ENCODE results near the gene NF2. TPM values are rescaled to one million over a fixed set of nuclear protein-coding genes. Genes with fewer than 3 reads are reported as not detected.

NF2 gene
- total and polyA plus RNA-seq, 9 donors = 6.8 to 51.3 (median 30.6) TPM

- Histone ChIP-seq H3K27me3 (no peaks in the 10 kb centered on the region), H3K9me3 (no peaks in the 10 kb centered on the region), H3K4me1 (ENCODE audit: insufficient read depth) (peaks cover 1% of the 10 kb centered on the region), H3K27ac (no peak overlapping the region), H3K4me3 (no peak overlapping the region), H3K36me3 (no peaks in the 10 kb centered on the region)
- TF ChIP-seq EP300 (IDR thresholded peaks at IDR 0.05) = no peak
- no peak for TF ChIP-seq POLR2A (IDR thresholded peaks at IDR 0.05)
- TF ChIP-seq, protein P1, sequence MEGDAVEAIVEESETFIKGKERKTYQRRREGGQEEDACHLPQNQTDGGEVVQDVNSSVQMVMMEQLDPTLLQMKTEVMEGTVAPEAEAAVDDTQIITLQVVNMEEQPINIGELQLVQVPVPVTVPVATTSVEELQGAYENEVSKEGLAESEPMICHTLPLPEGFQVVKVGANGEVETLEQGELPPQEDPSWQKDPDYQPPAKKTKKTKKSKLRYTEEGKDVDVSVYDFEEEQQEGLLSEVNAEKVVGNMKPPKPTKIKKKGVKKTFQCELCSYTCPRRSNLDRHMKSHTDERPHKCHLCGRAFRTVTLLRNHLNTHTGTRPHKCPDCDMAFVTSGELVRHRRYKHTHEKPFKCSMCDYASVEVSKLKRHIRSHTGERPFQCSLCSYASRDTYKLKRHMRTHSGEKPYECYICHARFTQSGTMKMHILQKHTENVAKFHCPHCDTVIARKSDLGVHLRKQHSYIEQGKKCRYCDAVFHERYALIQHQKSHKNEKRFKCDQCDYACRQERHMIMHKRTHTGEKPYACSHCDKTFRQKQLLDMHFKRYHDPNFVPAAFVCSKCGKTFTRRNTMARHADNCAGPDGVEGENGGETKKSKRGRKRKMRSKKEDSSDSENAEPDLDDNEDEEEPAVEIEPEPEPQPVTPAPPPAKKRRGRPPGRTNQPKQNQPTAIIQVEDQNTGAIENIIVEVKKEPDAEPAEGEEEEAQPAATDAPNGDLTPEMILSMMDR (IDR thresholded peaks at IDR 0.05) = no peak
- WGBS, 3 donors = 92 to 94% (median 93%) methylated on average over 5 of the region's 5 CpGs
- intact Hi-C loops (cut with DNase I) = loop anchor here in 1 of 4 donors (10.0 kb wide), 1 partner anchor 372 kb away; no protein-coding TSS in a partner anchor
- DNase-seq = no peak
Observed at GRCh38 chr22:29632672-29633071, 29.2 kb downstream of the NF2 start.

DNA sequence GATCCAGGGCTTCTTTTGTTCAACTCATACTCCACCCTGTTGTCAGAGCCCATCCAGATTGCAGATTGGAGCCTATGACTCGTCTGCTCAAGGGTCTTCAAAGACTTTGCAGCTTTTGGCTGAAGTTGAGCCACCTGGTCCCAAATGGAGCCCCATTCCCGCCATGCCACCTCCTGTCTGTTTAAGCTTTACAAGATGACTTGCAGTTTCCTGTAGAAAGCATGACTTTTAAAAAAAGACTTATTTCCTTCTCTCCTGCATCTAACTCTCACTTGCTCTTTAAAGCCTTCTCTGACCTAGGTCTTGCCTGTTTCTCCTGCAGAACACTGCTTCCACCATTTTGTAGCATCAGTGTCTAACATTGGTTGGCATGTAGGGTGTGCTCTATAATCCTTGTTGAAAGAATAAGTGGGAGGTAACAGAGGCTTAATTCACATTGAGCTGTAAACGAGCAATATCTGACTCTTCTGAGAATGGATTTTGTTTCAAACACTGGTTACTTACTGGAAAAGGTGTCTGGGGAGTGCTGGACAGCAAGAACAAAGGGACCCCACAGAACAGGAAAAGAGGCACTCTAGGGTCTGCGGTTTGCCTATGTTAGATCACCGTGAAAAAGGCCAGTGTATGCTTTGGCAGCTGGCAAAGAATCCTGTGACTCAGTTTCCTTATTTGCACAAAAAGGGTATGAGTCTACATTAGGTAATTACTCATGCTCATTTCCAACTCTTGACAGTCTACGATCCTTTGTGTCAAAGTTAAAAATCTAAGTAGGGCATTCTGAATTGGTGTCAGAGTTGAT is 30.3 kb downstream of the NF2 start:
- H3K27ac ChIP-seq = no peak overlapping the region
- peaks cover 1% of the 10 kb centered on the region for H3K4me1 ChIP-seq (ENCODE audit: insufficient read depth)
- no peak for DNase-seq
- 81 to 86% (median 82%) methylated on average over 6 of the region's 6 CpGs for WGBS, 3 donors
- H3K9me3 ChIP-seq = no peaks in the 10 kb centered on the region
- intact Hi-C loops (cut with DNase I) = loop anchor here in 1 of 4 donors (10.0 kb wide), 1 partner anchor 371 kb away; no protein-coding TSS in a partner anchor
- H3K4me3 ChIP-seq = no peak overlapping the region
- no peak for TF ChIP-seq POLR2A (IDR thresholded peaks at IDR 0.05)
- TF ChIP-seq, protein P1 (IDR thresholded peaks at IDR 0.05) = no peak
- no peak for TF ChIP-seq EP300 (IDR thresholded peaks at IDR 0.05)
- H3K36me3 ChIP-seq = no peaks in the 10 kb centered on the region
- no peaks in the 10 kb centered on the region for H3K27me3 ChIP-seq

- no peak overlapping the region for H3K4me3 ChIP-seq
- H3K27ac ChIP-seq = no peak overlapping the region
- intact Hi-C loops (cut with DNase I) = loop anchor here in 1 of 4 donors (5.0 to 10.0 kb wide), 2 partner anchors 370 to 447 kb away; partner anchors contain the start of gene HORMAD2
- WGBS, 3 donors = 44 to 55% (median 51%) methylated on average over 2 of the region's 2 CpGs
- H3K9me3 ChIP-seq = no peaks in the 10 kb centered on the region
- no peak for DNase-seq
- TF ChIP-seq, protein P1 (IDR thresholded peaks at IDR 0.05) = no peak
- no peak for TF ChIP-seq EP300 (IDR thresholded peaks at IDR 0.05)
- no peak for TF ChIP-seq POLR2A (IDR thresholded peaks at IDR 0.05)
- peaks cover 1% of the 10 kb centered on the region for H3K4me1 ChIP-seq (ENCODE audit: insufficient read depth)
- H3K36me3 ChIP-seq = no peaks in the 10 kb centered on the region
- H3K27me3 ChIP-seq = no peaks in the 10 kb centered on the region
Observed at GRCh38 chr22:29634847-29635246, 31.4 kb downstream of the NF2 start.

DNA sequence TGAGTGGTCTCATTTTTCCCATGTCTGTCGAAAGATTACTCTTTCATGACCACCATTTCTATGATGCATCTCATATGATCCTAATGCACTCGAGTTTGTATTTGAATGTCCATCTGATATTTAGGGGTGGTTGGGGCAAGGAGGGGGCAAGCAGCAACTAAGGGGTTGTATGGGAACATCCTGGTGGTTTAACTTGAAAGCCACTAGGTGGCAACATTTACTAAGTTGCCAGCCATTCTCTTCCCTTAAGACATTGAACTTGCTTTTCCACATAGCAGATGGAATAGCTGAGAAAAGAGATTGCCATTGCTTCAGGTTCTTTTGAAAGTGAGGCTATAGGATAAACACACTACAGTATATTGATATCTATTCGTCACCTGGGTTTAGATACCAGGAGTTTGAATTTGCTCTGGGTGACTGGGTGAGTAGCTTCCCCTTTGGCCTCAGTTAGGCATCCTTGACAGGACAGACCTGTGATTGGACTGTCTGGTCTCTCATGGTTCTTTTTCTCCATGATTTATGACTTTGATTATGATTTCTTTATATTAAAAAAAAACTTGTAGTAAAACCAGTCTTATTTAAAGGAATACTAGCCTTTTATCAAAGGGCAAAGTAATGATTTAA is 32.4 kb downstream of the NF2 start:
- no peak for TF ChIP-seq POLR2A (IDR thresholded peaks at IDR 0.05)
- TF ChIP-seq, protein P1 (IDR thresholded peaks at IDR 0.05) = peak in 1 of 3 donors; percentile 30
- no peak for TF ChIP-seq EP300 (IDR thresholded peaks at IDR 0.05)
- Histone ChIP-seq H3K27me3 (no peaks in the 10 kb centered on the region), H3K9me3 (no peaks in the 10 kb centered on the region), H3K4me3 (no peak overlapping the region), H3K36me3 (no peaks in the 10 kb centered on the region), H3K4me1 (ENCODE audit: insufficient read depth) (peaks cover 1% of the 10 kb centered on the region), H3K27ac (no peak overlapping the region)
- WGBS, 3 donors = 40 to 45% (median 43%) methylated on average over 3 of the region's 3 CpGs
- no peak for DNase-seq
- intact Hi-C loops (cut with DNase I) = loop anchor here in 1 of 4 donors (5.0 to 10.0 kb wide), 2 partner anchors 369 to 446 kb away; partner anchors contain the start of gene HORMAD2

Data from ovary (tissue), 9 donors.